OCI-LY3 (cell line): ENCODE results near the gene ZFYVE28.

Experiments
- H2AFZ ChIP-seq: fragments of 200-600, 300-600 bp; shearing (Covaris generic); 2 replicates; pipeline ENCODE4 v1.6.0; 2014; ENCODE audit warnings: antibody characterized with exemption, low read depth, low read length
- H3K27ac ChIP-seq: fragments of 200-600, 300-600 bp; sonication (generic); 2 replicates; pipeline ENCODE4 v1.5.1; 2014; ENCODE audit warnings: mild to moderate bottlenecking, low read length, moderate library complexity, mixed read lengths
- H3K27me3 ChIP-seq: fragments of 200-600, 300-600 bp; sonication (generic); 2 replicates; pipeline ENCODE4 v1.6.1; 2014; ENCODE audit warnings: low read depth, low read length, mixed read lengths
- H3K36me3 ChIP-seq: fragments of 200-600, 300-600 bp; sonication (generic); replicated peaks from 2 replicates; pipeline ENCODE3; 2014; ENCODE audit warnings: low read depth, low read length, mixed read lengths
- H3K4me1 ChIP-seq: fragments of 300-600, 200-600 bp; sonication (generic); 2 replicates; pipeline ENCODE4 v1.6.1; 2014; ENCODE audit warnings: low read length, mixed read lengths
- H3K4me2 ChIP-seq: fragments of 200-600, 300-600 bp; sonication (generic); 2 replicates; pipeline ENCODE4 v1.6.1; 2014; ENCODE audit warnings: low read length, mixed read lengths
- H3K4me3 ChIP-seq: fragments of 300-600, 200-600 bp; sonication (generic); 2 replicates; pipeline ENCODE4 v1.5.1; 2014; ENCODE audit warnings: antibody characterized with exemption, mild to moderate bottlenecking, low read length, moderate library complexity
- H3K79me2 ChIP-seq: fragments of 300-600, 200-600 bp; shearing (Covaris generic); 2 replicates; pipeline ENCODE4 v1.6.1; 2014; ENCODE audit warnings: mild to moderate bottlenecking, low read length, mixed read lengths
- H3K9ac ChIP-seq: fragments of 300-600, 200-600 bp; shearing (Covaris generic); 2 replicates; pipeline ENCODE4 v1.6.0; 2014; ENCODE audit warnings: mild to moderate bottlenecking, low read length, moderate library complexity
- H3K9me3 ChIP-seq: fragments of 200-600, 300-600 bp; shearing (Covaris generic); 2 replicates; pipeline ENCODE4 v1.6.1; 2014; ENCODE audit warnings: low read length, mixed read lengths; ENCODE audit not compliant: insufficient read depth
- H4K20me1 ChIP-seq: fragments of 200-600, 300-600 bp; sonication (generic); 2 replicates; pipeline ENCODE4 v1.6.1; 2016; ENCODE audit warnings: low read length, mixed read lengths; ENCODE audit not compliant: insufficient read depth
- EZH2phosphoT487 ChIP-seq: fragments of 200-600 bp; shearing (Covaris generic); IDR thresholded peaks from 2 replicates; pipeline ENCODE4 v1.6.1; 2018; ENCODE audit warnings: antibody characterized with exemption, mixed run types, low read depth
- TF ChIP-seq, protein P1 (sequence below): fragments of 200-600, 300-600 bp; sonication (generic); IDR thresholded peaks from 2 replicates; pipeline ENCODE4 v1.5.1; 2014; ENCODE audit warnings: antibody characterized with exemption, low read length, low read depth

The ZFYVE28 gene

GRCh38 chr4:2377241-2377640, 41.2 kb downstream of the ZFYVE28 start:
- Histone ChIP-seq H3K9ac (no peak overlapping the region), H3K9me3 (no peaks in the 10 kb centered on the region), H3K27me3 (no peaks in the 10 kb centered on the region), H3K79me2 (no peaks in the 10 kb centered on the region), H3K27ac (no peak overlapping the region), H3K36me3 (no peaks in the 10 kb centered on the region), H3K4me2 (no peak overlapping the region), H3K4me3 (no peak overlapping the region), H3K4me1 (no peaks in the 10 kb centered on the region), H2AFZ (no peak overlapping the region), H4K20me1 (no peaks in the 10 kb centered on the region)
- no peak for TF ChIP-seq EZH2phosphoT487
- TF ChIP-seq, protein P1, sequence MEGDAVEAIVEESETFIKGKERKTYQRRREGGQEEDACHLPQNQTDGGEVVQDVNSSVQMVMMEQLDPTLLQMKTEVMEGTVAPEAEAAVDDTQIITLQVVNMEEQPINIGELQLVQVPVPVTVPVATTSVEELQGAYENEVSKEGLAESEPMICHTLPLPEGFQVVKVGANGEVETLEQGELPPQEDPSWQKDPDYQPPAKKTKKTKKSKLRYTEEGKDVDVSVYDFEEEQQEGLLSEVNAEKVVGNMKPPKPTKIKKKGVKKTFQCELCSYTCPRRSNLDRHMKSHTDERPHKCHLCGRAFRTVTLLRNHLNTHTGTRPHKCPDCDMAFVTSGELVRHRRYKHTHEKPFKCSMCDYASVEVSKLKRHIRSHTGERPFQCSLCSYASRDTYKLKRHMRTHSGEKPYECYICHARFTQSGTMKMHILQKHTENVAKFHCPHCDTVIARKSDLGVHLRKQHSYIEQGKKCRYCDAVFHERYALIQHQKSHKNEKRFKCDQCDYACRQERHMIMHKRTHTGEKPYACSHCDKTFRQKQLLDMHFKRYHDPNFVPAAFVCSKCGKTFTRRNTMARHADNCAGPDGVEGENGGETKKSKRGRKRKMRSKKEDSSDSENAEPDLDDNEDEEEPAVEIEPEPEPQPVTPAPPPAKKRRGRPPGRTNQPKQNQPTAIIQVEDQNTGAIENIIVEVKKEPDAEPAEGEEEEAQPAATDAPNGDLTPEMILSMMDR, result no peak

DNA sequence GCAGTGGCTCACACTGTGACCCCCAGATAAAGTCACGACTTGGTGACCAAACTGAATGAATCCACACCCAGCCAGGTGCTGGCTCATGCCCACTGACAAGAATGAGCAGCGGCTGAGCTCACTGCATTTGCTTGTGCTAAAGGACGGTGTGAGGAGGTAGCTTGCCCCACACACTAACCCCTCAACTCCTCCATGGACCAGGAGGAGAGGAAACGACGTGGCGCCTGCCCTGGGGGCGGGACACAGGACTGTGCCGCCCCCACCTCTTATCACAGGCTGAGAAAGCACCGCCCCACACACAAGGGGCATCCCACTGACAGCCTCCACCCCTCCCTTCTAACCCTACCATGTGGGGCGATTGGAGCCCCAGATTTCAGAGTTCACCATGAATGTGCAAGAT, 43.0 kb downstream of the ZFYVE28 start:
- H3K4me1 ChIP-seq, result no peaks in the 10 kb centered on the region
- H3K9ac ChIP-seq, result no peak overlapping the region
- H3K27ac ChIP-seq, result no peak overlapping the region
- no peaks in the 10 kb centered on the region for H4K20me1 ChIP-seq
- no peak for TF ChIP-seq EZH2phosphoT487
- TF ChIP-seq, protein P1, result no peak
- H3K27me3 ChIP-seq, result no peaks in the 10 kb centered on the region
- H3K36me3 ChIP-seq, result no peaks in the 10 kb centered on the region
- no peak overlapping the region for H2AFZ ChIP-seq
- no peak overlapping the region for H3K4me2 ChIP-seq
- H3K9me3 ChIP-seq, result no peaks in the 10 kb centered on the region
- no peaks in the 10 kb centered on the region for H3K79me2 ChIP-seq
- H3K4me3 ChIP-seq, result no peak overlapping the region

DNA sequence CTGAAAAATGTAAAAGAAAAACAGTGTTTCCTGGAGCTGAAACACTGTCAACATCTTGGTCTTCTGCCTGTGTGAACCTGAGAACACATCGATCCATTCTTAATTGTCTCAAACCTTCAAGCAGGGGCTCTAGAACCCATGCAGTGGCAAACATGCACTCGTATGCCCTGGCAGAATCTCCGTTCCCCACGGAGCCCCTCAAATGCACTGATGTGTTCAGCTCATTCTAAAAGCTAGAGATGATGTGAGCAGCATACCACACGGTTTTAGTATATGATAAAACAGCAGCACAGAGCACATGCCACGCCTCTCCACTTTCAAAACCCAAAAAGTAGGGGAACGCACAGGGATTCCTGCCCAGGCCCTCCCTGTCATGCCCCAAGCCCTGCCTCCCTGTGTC, 44.9 kb downstream of the ZFYVE28 start:
- no peaks in the 10 kb centered on the region for H3K36me3 ChIP-seq
- H4K20me1 ChIP-seq, result no peaks in the 10 kb centered on the region
- H3K4me1 ChIP-seq, result no peaks in the 10 kb centered on the region
- H3K4me3 ChIP-seq, result no peak overlapping the region
- no peak overlapping the region for H3K27ac ChIP-seq
- H3K9ac ChIP-seq, result no peak overlapping the region
- H3K27me3 ChIP-seq, result no peaks in the 10 kb centered on the region
- H3K4me2 ChIP-seq, result no peak overlapping the region
- TF ChIP-seq EZH2phosphoT487, result no peak
- TF ChIP-seq, protein P1, result no peak
- H3K9me3 ChIP-seq, result no peaks in the 10 kb centered on the region
- no peak overlapping the region for H2AFZ ChIP-seq
- H3K79me2 ChIP-seq, result no peaks in the 10 kb centered on the region

DNA sequence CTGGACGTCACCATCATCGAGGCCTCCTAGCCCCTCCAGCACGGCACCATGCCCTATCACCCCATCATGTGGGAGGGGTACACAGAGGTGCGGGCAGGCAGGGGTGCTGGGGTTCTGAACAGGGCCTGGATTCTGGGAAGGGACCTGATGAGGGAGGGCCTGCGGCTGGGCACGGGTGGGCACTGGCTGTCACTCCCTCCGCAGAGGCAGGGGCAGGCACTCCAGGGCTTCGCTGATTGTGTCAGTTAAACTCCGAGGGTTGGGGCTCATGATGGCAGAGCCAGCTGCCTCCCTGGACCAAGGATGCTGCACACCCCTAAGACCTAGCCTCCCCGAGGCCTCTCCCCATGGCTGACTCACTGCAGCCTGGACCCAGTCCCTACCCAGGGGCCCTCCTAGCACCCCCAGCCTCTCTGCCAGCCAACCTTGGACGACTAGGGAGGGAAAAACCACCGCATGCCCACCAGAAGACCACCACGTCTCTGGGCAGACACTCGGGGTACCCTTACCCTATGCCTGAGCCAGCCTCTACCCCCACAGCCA, 45.9 kb downstream of the ZFYVE28 start:
- H3K36me3 ChIP-seq, result no peaks in the 10 kb centered on the region
- TF ChIP-seq, protein P1, result no peak
- no peak for TF ChIP-seq EZH2phosphoT487
- H3K27me3 ChIP-seq, result no peaks in the 10 kb centered on the region
- H3K79me2 ChIP-seq, result no peaks in the 10 kb centered on the region
- H3K9ac ChIP-seq, result no peak overlapping the region
- H3K27ac ChIP-seq, result no peak overlapping the region
- no peak overlapping the region for H2AFZ ChIP-seq
- H4K20me1 ChIP-seq, result no peaks in the 10 kb centered on the region
- no peak overlapping the region for H3K4me2 ChIP-seq
- no peaks in the 10 kb centered on the region for H3K4me1 ChIP-seq
- no peak overlapping the region for H3K4me3 ChIP-seq
- H3K9me3 ChIP-seq, result no peaks in the 10 kb centered on the region
